Stimulated activated CD4-positive, alpha-beta T cell treated with anti-CD3 and anti-CD28 coated beads, Interleukin-2, amount 100 ng/mL, for 4 hours (primary cell): ENCODE results near the gene TMEM38A.
A peak's percentile ranks its signal among the peaks of the same experiment; 100 is the strongest.

ENCODE experiments used
- DNase-seq: peaks from one replicate; pipeline ENCODE4 v3.0.0-alpha.2; 2020; ENCODE audit warnings: low read depth

The TMEM38A gene

GRCh38 chr19:16660763-16661479 is at the start of gene TMEM38A:
TMEM38A (plus strand) TSS chr19:16661139; CDS start chr19:16661218, 79 bp downstream.
- DNase-seq: peak; percentile 26

- DNase-seq: no peak
Observed at GRCh38 chr19:16612636-16613035, 48.3 kb upstream of the TMEM38A start.

GRCh38 chr19:16613841-16614240 is 47.1 kb upstream of the TMEM38A start:
- no peak for DNase-seq

GRCh38 chr19:16614941-16615340 is 46.0 kb upstream of the TMEM38A start:
- no peak for DNase-seq

- no peak for DNase-seq
Observed at GRCh38 chr19:16615808-16616207, 45.1 kb upstream of the TMEM38A start.

- DNase-seq: no peak
Observed at GRCh38 chr19:16618248-16618647, 42.7 kb upstream of the TMEM38A start.

GRCh38 chr19:16619457-16619856 is 41.5 kb upstream of the TMEM38A start:
- no peak for DNase-seq

GRCh38 chr19:16620018-16620417 is 40.9 kb upstream of the TMEM38A start:
- DNase-seq: no peak

- DNase-seq: no peak
Observed at GRCh38 chr19:16620584-16620983, 40.4 kb upstream of the TMEM38A start.

GRCh38 chr19:16621165-16621800 is 39.7 kb upstream of the TMEM38A start:
- DNase-seq: no peak

- no peak for DNase-seq
Observed at GRCh38 chr19:16623066-16623465, 37.9 kb upstream of the TMEM38A start.

GRCh38 chr19:16623576-16623975 is 37.4 kb upstream of the TMEM38A start:
- no peak for DNase-seq

- no peak for DNase-seq
Observed at GRCh38 chr19:16624236-16624635, 36.7 kb upstream of the TMEM38A start.

- no peak for DNase-seq
Observed at GRCh38 chr19:16625163-16625958, 35.6 kb upstream of the TMEM38A start.

- no peak for DNase-seq
Observed at GRCh38 chr19:16626796-16627192, 34.1 kb upstream of the TMEM38A start.

GRCh38 chr19:16627193-16627927 is 33.6 kb upstream of the TMEM38A start:
- no peak for DNase-seq

GRCh38 chr19:16627928-16628182 is 33.1 kb upstream of the TMEM38A start:
- no peak for DNase-seq

- DNase-seq: peak; percentile 91
Observed at GRCh38 chr19:16628183-16628983, 32.6 kb upstream of the TMEM38A start, which contains the start of gene MED26. MED26 (minus strand) TSS chr19:16628204; CDS start chr19:16627943, 261 bp downstream.

GRCh38 chr19:16628984-16629691 is 31.8 kb upstream of the TMEM38A start:
- no peak for DNase-seq

GRCh38 chr19:16631465-16631864 is 29.5 kb upstream of the TMEM38A start:
- DNase-seq: no peak

- no peak for DNase-seq
Observed at GRCh38 chr19:16637535-16637934, 23.4 kb upstream of the TMEM38A start.
